Liver (tissue), 9 donors: ENCODE measurements around the gene PNKD. TPM values are rescaled to one million over a fixed set of nuclear protein-coding genes. Genes with fewer than 3 reads are reported as not detected.

Experiments
- DNase-seq: peaks from one replicate; pipeline ENCODE4 v3.0.0-alpha.2; 2017; ENCODE audit warnings: low spot score
- H3K27ac ChIP-seq, 2 donors: one replicate each; pipeline ENCODE4 v1.7.0; 2013; ENCODE audit warnings: inconsistent platforms in 2 of 2, low read length in 2 of 2, control low read depth in 1 of 2, low read depth in 1 of 2, mild to moderate bottlenecking in 1 of 2
- H3K27me3 ChIP-seq, 4 donors: one replicate each; pipeline versions ENCODE4 v1.6.1 to v1.7.0; 2013; ENCODE audit warnings: low read length in 3 of 4, inconsistent platforms in 1 of 4, mild to moderate bottlenecking in 1 of 4, moderate library complexity in 1 of 4; ENCODE audit not compliant: control insufficient read depth in 4 of 4, insufficient read depth in 4 of 4
- H3K36me3 ChIP-seq, 4 donors: one replicate each; pipeline versions ENCODE4 v1.6.1 to v1.7.0; 2013; ENCODE audit warnings: low read length in 3 of 4, mild to moderate bottlenecking in 3 of 4, low read depth in 1 of 4, moderate library complexity in 1 of 4; ENCODE audit not compliant: control insufficient read depth in 4 of 4, insufficient read depth in 3 of 4
- H3K4me1 ChIP-seq, 4 donors: one replicate each; pipeline versions ENCODE4 v1.6.1 to v1.7.0; 2013; ENCODE audit warnings: low read length in 3 of 4, mild to moderate bottlenecking in 3 of 4, moderate library complexity in 1 of 4; ENCODE audit not compliant: control insufficient read depth in 4 of 4, insufficient read depth in 4 of 4
- H3K4me3 ChIP-seq, 3 donors: one replicate each; pipeline versions ENCODE4 v1.6.1 to v1.7.0; 2013; ENCODE audit warnings: low read length in 3 of 3, control low read depth in 1 of 3, low read depth in 1 of 3, mild to moderate bottlenecking in 1 of 3
- H3K9ac ChIP-seq, 2 donors: one replicate each; pipeline ENCODE4 v1.7.0; 2013; ENCODE audit warnings: low read length in 2 of 2, mild to moderate bottlenecking in 2 of 2, moderate library complexity in 2 of 2, control low read depth in 1 of 2, low read depth in 1 of 2
- H3K9me3 ChIP-seq, 4 donors: one replicate each; pipeline versions ENCODE4 v1.6.1 to v1.7.0; 2013; ENCODE audit warnings: low read length in 3 of 4; ENCODE audit not compliant: control insufficient read depth in 4 of 4
- EGR1 ChIP-seq, 2 donors: IDR thresholded peaks; 2 replicates each; pipeline ENCODE4 v1.6.1; 2016 to 2018; ENCODE audit warnings: antibody characterized with exemption in 2 of 2, low read depth in 2 of 2
- FOXA1 ChIP-seq: IDR thresholded peaks from 2 replicates; pipeline ENCODE4 v1.6.1; 2016; ENCODE audit warnings: antibody characterized with exemption
- FOXA2 ChIP-seq: IDR thresholded peaks from 2 replicates; pipeline ENCODE4 v1.6.1; 2016; ENCODE audit warnings: antibody characterized with exemption
- GABPA ChIP-seq, 2 donors: IDR thresholded peaks in 1 of 2; conservative IDR thresholded peaks in 1 of 2; 2 replicates each; pipeline ENCODE4 v1.6.1; 2016; ENCODE audit warnings: antibody characterized with exemption in 2 of 2, mild to moderate bottlenecking in 1 of 2, moderate library complexity in 1 of 2
- HNF4A ChIP-seq, 2 donors: conservative IDR thresholded peaks; 2 replicates each; pipeline ENCODE4 v1.6.1; 2016; ENCODE audit warnings: antibody characterized with exemption in 2 of 2, mild to moderate bottlenecking in 2 of 2
- HNF4G ChIP-seq: IDR thresholded peaks from 2 replicates; pipeline ENCODE4 v1.6.1; 2016; ENCODE audit warnings: antibody characterized with exemption
- JUND ChIP-seq, 2 donors: IDR thresholded peaks; 2 replicates each; pipeline ENCODE4 v1.6.1; 2016; ENCODE audit warnings: antibody characterized with exemption in 2 of 2
- NR2F2 ChIP-seq: IDR thresholded peaks from 2 replicates; pipeline ENCODE4 v1.6.1; 2016; ENCODE audit warnings: antibody characterized with exemption
- RAD21 ChIP-seq, 2 donors: IDR thresholded peaks; 2 replicates each; pipeline ENCODE4 v1.6.1; 2016; ENCODE audit warnings: antibody characterized with exemption in 2 of 2, mild to moderate bottlenecking in 2 of 2
- RXRA ChIP-seq, 2 donors: IDR thresholded peaks; 2 replicates each; pipeline ENCODE4 v1.6.1; 2017 to 2018; ENCODE audit warnings: antibody characterized with exemption in 2 of 2, mild to moderate bottlenecking in 1 of 2
- SP1 ChIP-seq: IDR thresholded peaks from 2 replicates; pipeline ENCODE4 v1.6.1; 2018; ENCODE audit warnings: antibody characterized with exemption, mild to moderate bottlenecking
- TAF1 ChIP-seq: conservative IDR thresholded peaks from 2 replicates; pipeline ENCODE4 v1.6.1; 2016; ENCODE audit warnings: antibody characterized with exemption, mild to moderate bottlenecking
- YY1 ChIP-seq: IDR thresholded peaks from 2 replicates; pipeline ENCODE4 v1.6.1; 2016; ENCODE audit warnings: antibody characterized with exemption, mild to moderate bottlenecking
- WGBS: extraction: QIAGEN DNeasy Blood & Tissue Kit; methylation state at CpG from one replicate; pipeline ENCODE4 v1.1.7; 2013; 5-methylcytosine and 5-hydroxymethylcytosine counted together
- polyA plus RNA-seq, 2 donors: library from polyadenylated mRNA; stranded (reverse) in 1 of 2; unstranded in 1 of 2; fragments of 200-250 nt in 1 of 2; fragments of >200 nt in 1 of 2; fragmentation: Nextera tagmentation in 1 of 2; extraction: Ambion mirVana in 1 of 2; gene quantifications; one replicate each; pipeline versions ENCODE4 v1.2.1 to v1.2.3, GENCODE V29; 2013 to 2015
- total RNA-seq, 2 donors: library from RNA; depleted of rRNA; stranded (reverse); fragments of >200 nt; gene quantifications; one replicate each; pipeline ENCODE4 v1.2.3, GENCODE V29; 2014
- TF ChIP-seq, protein P1 (sequence below): IDR thresholded peaks from 2 replicates; pipeline ENCODE4 v1.6.1; 2016; ENCODE audit warnings: antibody characterized with exemption
- TF ChIP-seq, protein P2 (sequence below): fragments of 150-350 bp; IDR thresholded peaks from 2 replicates; pipeline ENCODE4 v1.5.1; 2017; ENCODE audit warnings: improper control_type of control experiment, low read depth, low read length; ENCODE audit not compliant: missing input control
- TF ChIP-seq, protein P3 (sequence below): IDR thresholded peaks from 2 replicates; pipeline ENCODE4 v1.6.1; 2016; ENCODE audit warnings: antibody characterized with exemption
- TF ChIP-seq, protein P4 (sequence below): IDR thresholded peaks from 2 replicates; pipeline ENCODE4 v1.6.1; 2016; ENCODE audit warnings: antibody characterized with exemption
- TF ChIP-seq, protein P5 (sequence below): IDR thresholded peaks from 2 replicates; pipeline ENCODE4 v1.6.1; 2016; ENCODE audit warnings: antibody characterized with exemption, mild to moderate bottlenecking
- donor health status: healthy.
- donor health status: healthy.
- donor health status: healthy.
- donor health status: healthy.
- donor health status: healthy.

The PNKD gene
- total and polyA plus RNA-seq, 4 donors: 28.5 to 161 (median 94.9) TPM

DNA sequence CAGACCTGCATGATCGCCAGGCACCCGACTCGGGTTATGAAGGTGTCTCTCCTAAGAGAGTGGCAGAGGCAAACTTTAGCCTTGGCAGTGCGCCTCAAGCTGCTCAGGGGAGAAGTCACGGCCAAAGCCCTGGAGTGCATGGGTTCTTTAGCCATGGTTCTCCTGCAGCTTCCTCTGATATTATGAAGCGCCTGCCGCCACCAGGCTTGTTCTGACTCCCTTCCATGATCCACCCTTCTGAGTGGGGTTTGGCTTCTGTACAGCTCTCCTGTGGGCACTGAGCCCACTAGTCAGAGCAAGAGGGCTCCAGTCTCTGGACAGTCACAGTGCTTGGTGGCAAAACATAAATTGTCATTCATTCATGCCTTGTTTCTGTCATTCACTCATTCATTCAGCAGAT is 47.9 kb downstream of the PNKD start:
- Histone ChIP-seq H3K27ac (no peak overlapping the region), H3K4me3 (no peak overlapping the region), H3K36me3 (no peaks in the 10 kb centered on the region), H3K4me1 (peaks cover 2 to 12% (median 8%) of the 10 kb centered on the region in 4 donors), H3K9ac (no peak overlapping the region), H3K27me3 (no peaks in the 10 kb centered on the region), H3K9me3 (no peaks in the 10 kb centered on the region)
- 93% methylated on average over 7 of the region's 7 CpGs for WGBS
- TF ChIP-seq, protein P1, sequence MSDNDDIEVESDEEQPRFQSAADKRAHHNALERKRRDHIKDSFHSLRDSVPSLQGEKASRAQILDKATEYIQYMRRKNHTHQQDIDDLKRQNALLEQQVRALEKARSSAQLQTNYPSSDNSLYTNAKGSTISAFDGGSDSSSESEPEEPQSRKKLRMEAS: no peak
- no peak for TF ChIP-seq RXRA (IDR thresholded peaks at IDR 0.05)
- no peak for TF ChIP-seq GABPA (IDR thresholded peaks at IDR 0.05 in 1 of 2, conservative IDR thresholded peaks at IDR 0.05 in 1 of 2)
- TF ChIP-seq TAF1: no peak
- DNase-seq: no peak

DNA sequence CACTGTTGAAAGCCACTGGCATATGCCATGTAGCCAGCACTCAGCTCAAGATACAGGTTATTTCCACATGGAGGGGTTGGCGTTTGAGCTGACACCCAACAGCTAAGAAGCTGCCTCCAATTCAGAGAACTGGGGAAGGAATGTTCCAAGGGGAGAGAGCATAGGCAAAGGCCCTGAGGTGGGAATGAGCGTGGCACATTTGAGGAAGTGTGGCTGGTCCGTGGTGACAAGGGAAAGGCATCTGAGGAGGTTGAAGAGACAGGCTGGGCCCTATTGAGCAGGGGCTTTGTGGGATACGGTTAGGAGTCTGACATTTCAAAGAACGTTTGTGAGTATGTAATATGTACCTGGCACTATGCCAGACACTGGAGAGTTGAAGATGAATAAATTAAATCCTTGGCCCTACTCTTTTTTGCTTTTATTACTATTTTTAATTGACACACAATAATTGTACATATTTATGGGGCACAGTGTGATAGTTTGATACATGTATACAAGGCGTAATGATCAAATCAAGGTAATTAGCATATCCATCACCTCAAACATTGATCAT is 49.6 kb downstream of the PNKD start:
- no peak for TF ChIP-seq FOXA1
- no peak for TF ChIP-seq GABPA (IDR thresholded peaks at IDR 0.05 in 1 of 2, conservative IDR thresholded peaks at IDR 0.05 in 1 of 2)
- no peak for TF ChIP-seq TAF1
- TF ChIP-seq, protein P2, sequence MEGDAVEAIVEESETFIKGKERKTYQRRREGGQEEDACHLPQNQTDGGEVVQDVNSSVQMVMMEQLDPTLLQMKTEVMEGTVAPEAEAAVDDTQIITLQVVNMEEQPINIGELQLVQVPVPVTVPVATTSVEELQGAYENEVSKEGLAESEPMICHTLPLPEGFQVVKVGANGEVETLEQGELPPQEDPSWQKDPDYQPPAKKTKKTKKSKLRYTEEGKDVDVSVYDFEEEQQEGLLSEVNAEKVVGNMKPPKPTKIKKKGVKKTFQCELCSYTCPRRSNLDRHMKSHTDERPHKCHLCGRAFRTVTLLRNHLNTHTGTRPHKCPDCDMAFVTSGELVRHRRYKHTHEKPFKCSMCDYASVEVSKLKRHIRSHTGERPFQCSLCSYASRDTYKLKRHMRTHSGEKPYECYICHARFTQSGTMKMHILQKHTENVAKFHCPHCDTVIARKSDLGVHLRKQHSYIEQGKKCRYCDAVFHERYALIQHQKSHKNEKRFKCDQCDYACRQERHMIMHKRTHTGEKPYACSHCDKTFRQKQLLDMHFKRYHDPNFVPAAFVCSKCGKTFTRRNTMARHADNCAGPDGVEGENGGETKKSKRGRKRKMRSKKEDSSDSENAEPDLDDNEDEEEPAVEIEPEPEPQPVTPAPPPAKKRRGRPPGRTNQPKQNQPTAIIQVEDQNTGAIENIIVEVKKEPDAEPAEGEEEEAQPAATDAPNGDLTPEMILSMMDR: no peak
- TF ChIP-seq FOXA2: no peak
- TF ChIP-seq EGR1 (IDR thresholded peaks at IDR 0.05; ENCODE audit: low read depth in 2 of 2): no peak
- TF ChIP-seq, protein P1: no peak
- TF ChIP-seq HNF4A (conservative IDR thresholded peaks at IDR 0.05): no peak
- TF ChIP-seq, protein P3, sequence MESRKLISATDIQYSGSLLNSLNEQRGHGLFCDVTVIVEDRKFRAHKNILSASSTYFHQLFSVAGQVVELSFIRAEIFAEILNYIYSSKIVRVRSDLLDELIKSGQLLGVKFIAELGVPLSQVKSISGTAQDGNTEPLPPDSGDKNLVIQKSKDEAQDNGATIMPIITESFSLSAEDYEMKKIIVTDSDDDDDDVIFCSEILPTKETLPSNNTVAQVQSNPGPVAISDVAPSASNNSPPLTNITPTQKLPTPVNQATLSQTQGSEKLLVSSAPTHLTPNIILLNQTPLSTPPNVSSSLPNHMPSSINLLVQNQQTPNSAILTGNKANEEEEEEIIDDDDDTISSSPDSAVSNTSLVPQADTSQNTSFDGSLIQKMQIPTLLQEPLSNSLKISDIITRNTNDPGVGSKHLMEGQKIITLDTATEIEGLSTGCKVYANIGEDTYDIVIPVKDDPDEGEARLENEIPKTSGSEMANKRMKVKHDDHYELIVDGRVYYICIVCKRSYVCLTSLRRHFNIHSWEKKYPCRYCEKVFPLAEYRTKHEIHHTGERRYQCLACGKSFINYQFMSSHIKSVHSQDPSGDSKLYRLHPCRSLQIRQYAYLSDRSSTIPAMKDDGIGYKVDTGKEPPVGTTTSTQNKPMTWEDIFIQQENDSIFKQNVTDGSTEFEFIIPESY: no peak
- no peak for TF ChIP-seq RXRA (IDR thresholded peaks at IDR 0.05)
- no peak for TF ChIP-seq HNF4G
- TF ChIP-seq RAD21 (IDR thresholded peaks at IDR 0.05): no peak
- no peak for TF ChIP-seq YY1
- TF ChIP-seq, protein P4, sequence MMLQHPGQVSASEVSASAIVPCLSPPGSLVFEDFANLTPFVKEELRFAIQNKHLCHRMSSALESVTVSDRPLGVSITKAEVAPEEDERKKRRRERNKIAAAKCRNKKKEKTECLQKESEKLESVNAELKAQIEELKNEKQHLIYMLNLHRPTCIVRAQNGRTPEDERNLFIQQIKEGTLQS: no peak
- TF ChIP-seq SP1: no peak
- no peak for TF ChIP-seq NR2F2
- TF ChIP-seq, protein P5, sequence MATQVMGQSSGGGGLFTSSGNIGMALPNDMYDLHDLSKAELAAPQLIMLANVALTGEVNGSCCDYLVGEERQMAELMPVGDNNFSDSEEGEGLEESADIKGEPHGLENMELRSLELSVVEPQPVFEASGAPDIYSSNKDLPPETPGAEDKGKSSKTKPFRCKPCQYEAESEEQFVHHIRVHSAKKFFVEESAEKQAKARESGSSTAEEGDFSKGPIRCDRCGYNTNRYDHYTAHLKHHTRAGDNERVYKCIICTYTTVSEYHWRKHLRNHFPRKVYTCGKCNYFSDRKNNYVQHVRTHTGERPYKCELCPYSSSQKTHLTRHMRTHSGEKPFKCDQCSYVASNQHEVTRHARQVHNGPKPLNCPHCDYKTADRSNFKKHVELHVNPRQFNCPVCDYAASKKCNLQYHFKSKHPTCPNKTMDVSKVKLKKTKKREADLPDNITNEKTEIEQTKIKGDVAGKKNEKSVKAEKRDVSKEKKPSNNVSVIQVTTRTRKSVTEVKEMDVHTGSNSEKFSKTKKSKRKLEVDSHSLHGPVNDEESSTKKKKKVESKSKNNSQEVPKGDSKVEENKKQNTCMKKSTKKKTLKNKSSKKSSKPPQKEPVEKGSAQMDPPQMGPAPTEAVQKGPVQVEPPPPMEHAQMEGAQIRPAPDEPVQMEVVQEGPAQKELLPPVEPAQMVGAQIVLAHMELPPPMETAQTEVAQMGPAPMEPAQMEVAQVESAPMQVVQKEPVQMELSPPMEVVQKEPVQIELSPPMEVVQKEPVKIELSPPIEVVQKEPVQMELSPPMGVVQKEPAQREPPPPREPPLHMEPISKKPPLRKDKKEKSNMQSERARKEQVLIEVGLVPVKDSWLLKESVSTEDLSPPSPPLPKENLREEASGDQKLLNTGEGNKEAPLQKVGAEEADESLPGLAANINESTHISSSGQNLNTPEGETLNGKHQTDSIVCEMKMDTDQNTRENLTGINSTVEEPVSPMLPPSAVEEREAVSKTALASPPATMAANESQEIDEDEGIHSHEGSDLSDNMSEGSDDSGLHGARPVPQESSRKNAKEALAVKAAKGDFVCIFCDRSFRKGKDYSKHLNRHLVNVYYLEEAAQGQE: no peak
- TF ChIP-seq JUND (IDR thresholded peaks at IDR 0.05): no peak

More for the DNA sequence above, 49.6 kb downstream of the PNKD start:
- Histone ChIP-seq H3K27ac (no peak overlapping the region), H3K9me3 (no peaks in the 10 kb centered on the region), H3K36me3 (no peaks in the 10 kb centered on the region), H3K27me3 (no peaks in the 10 kb centered on the region), H3K9ac (no peak overlapping the region), H3K4me3 (no peak overlapping the region), H3K4me1 (peaks cover 0 to 21% (median 12%) of the 10 kb centered on the region in 4 donors)
- WGBS: 73% methylated on average over 6 of the region's 6 CpGs
- DNase-seq: no peak
